Measurements from ENCODE around the gene SLC38A7.

DNA sequence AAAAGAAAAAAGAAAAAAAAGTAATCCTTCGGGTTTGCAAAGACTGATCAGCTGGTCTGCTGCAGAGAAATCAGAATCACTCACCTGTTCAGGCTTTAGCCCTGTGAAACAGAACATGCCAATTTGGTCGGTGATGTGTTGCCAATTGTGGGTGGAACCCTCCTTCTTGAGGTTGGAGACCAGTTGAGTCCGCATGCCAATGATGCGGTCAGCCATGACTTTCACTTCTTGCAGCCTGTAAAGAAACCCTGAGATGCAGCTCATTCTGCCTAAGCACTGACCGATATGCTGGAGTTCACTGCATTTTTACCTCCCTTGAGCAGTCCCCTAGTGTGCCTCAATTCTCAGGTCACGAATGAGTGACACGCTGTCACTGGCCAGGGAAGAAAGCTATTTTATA is 24.8 kb upstream of the SLC38A7 start:
- TF ChIP-seq, protein P1, sequence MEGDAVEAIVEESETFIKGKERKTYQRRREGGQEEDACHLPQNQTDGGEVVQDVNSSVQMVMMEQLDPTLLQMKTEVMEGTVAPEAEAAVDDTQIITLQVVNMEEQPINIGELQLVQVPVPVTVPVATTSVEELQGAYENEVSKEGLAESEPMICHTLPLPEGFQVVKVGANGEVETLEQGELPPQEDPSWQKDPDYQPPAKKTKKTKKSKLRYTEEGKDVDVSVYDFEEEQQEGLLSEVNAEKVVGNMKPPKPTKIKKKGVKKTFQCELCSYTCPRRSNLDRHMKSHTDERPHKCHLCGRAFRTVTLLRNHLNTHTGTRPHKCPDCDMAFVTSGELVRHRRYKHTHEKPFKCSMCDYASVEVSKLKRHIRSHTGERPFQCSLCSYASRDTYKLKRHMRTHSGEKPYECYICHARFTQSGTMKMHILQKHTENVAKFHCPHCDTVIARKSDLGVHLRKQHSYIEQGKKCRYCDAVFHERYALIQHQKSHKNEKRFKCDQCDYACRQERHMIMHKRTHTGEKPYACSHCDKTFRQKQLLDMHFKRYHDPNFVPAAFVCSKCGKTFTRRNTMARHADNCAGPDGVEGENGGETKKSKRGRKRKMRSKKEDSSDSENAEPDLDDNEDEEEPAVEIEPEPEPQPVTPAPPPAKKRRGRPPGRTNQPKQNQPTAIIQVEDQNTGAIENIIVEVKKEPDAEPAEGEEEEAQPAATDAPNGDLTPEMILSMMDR (IDR thresholded peaks at IDR 0.05): no peak
- TF ChIP-seq POLR2A (IDR thresholded peaks at IDR 0.05): no peak
- no peak for TF ChIP-seq POLR2AphosphoS5 (IDR thresholded peaks at IDR 0.05)
